Activated T-cell treated with anti-CD3 and anti-CD28 coated beads, Interleukin-2, amount 50 U/mL, for 24 hours (primary cell): ENCODE measurements around the gene CDK17.
A peak's percentile ranks its signal among the peaks of the same experiment; 100 is the strongest.
"Not testable (repeated sequence)": the region's sequence is repeated elsewhere in the genome, so short reads cannot be mapped to it uniquely, and the experiment has no call there.

Source experiments
- DNase-seq: peaks from one replicate; pipeline ENCODE4 v3.0.0-alpha.2; 2020
- H3K27ac Mint-ChIP-seq: 2 replicates; pipeline ENCODE4 v1.8.0; 2020; ENCODE audit warnings: mild to moderate bottlenecking, mixed read lengths
- H3K27me3 Mint-ChIP-seq: 2 replicates; pipeline ENCODE4 v1.8.0; 2020; ENCODE audit warnings: mixed read lengths
- H3K36me3 Mint-ChIP-seq: 2 replicates; pipeline ENCODE4 v1.8.0; 2020; ENCODE audit warnings: low read depth, mixed read lengths
- H3K4me1 Mint-ChIP-seq: 2 replicates; pipeline ENCODE4 v1.8.0; 2020; ENCODE audit warnings: low read depth, mixed read lengths
- H3K4me3 Mint-ChIP-seq: 2 replicates; pipeline ENCODE4 v1.8.0; 2020; ENCODE audit warnings: mild to moderate bottlenecking, moderate library complexity, mixed read lengths
- H3K9me3 Mint-ChIP-seq: 2 replicates; pipeline ENCODE4 v1.8.0; 2020; ENCODE audit warnings: mixed read lengths

The CDK17 gene

DNA sequence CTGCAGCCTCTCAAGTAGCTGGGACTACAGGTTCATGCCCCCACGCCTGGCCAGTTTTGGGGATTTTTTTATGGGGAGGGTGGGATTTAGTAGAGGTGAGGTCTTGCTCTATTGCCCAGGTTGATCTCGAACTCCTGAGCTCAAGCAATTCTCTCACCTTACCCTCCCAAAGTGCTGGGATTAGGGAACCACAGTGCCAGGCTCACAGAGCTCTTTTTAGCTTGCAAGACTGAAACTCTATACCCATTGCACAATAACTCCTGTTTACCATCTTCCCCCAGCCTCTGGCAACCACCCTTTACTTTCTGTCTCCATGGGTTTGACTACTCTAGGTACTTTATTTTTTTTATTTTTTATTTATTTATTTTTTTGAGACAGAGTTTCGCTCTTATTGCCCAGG is 25.7 kb upstream of the CDK17 start:
- Mint-ChIP-seq H3K27me3 (no peaks in the 10 kb centered on the region), H3K27ac (peak overlapping the region; percentile 77), H3K4me3 (peak overlapping the region; percentile 24), H3K36me3 (no peaks in the 10 kb centered on the region), H3K9me3 (no peaks in the 10 kb centered on the region), H3K4me1 (peaks cover 63% of the 10 kb centered on the region)
- no peak for DNase-seq

DNA sequence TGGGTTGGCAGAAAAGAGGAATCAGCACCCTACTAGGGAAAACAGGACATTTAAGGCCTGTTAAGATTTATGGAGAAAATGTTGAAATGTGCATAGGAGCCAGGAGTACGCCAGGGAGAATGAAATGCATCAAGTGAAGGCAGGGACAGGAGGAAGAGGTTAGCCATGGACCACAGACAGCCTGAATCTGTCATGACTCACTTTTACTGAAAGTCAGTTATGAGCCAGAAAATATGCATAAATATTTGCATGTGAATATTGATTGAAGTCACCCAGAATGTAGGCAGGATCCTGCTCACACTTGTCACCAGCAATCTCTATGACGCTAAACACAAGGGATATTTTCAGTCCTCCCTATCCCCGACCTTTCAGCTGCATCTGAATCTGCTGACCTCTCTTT is 25.1 kb upstream of the CDK17 start:
- H3K27me3 Mint-ChIP-seq: no peaks in the 10 kb centered on the region
- no peaks in the 10 kb centered on the region for H3K36me3 Mint-ChIP-seq
- peaks cover 69% of the 10 kb centered on the region for H3K4me1 Mint-ChIP-seq

DNA sequence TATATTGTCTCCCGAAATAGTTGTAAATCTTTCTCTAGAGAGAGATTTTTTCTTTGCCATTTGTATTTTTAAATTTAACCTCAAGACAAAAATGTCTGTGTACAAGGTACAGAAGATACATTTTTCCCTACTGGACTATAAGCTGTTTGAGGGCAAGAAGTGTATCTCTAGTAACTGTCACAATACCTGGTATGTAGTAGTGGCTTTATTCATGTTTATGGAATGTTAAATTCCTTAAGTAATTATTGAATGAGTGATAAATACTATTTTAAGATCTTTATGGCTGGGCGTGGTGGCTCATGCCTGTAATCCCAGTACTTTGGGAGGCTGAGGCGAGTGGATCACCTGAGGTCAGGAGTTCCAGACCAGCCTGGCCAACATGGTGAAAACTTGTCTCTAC is 24.4 kb upstream of the CDK17 start:
- no peaks in the 10 kb centered on the region for H3K9me3 Mint-ChIP-seq

More for the DNA sequence above, 25.1 kb upstream of the CDK17 start:
- no peak for DNase-seq
- peak overlapping the region; percentile 77 for H3K27ac Mint-ChIP-seq
- no peaks in the 10 kb centered on the region for H3K9me3 Mint-ChIP-seq
- peak overlapping the region; percentile 24 for H3K4me3 Mint-ChIP-seq

DNA sequence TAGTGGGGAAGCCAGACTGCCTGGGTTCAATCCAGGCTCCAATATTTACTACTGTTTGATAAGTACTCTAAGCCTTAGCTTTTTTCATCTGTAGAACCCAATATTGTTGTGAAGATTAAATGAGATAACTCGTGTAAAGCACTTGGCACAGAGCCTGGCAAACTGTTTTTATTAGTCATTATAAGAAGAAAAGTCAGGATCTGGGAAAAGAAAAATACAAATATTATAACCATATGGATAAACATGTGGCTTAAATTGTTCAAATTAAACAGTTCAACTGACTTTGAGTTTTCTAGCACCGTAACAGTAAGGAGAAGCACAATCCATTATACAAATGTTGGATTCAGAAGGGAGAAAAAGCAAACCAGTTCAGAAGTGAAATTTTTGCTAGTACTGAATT is 22.0 kb upstream of the CDK17 start:
- peaks cover 55% of the 10 kb centered on the region for H3K4me1 Mint-ChIP-seq
- H3K9me3 Mint-ChIP-seq: no peaks in the 10 kb centered on the region
- no peaks in the 10 kb centered on the region for H3K27me3 Mint-ChIP-seq
- H3K27ac Mint-ChIP-seq: no peak overlapping the region
- no peak for DNase-seq
- H3K4me3 Mint-ChIP-seq: no peak overlapping the region
- H3K36me3 Mint-ChIP-seq: no peaks in the 10 kb centered on the region

More for the DNA sequence above, 24.4 kb upstream of the CDK17 start:
- Mint-ChIP-seq H3K4me1 (peaks cover 69% of the 10 kb centered on the region), H3K36me3 (no peaks in the 10 kb centered on the region), H3K4me3 (no peak overlapping the region), H3K27ac (no peak overlapping the region), H3K27me3 (no peaks in the 10 kb centered on the region)
- DNase-seq: no peak

- DNase-seq: no peak
- Mint-ChIP-seq H3K27ac (peak overlapping the region; percentile 76), H3K9me3 (no peaks in the 10 kb centered on the region), H3K36me3 (no peaks in the 10 kb centered on the region), H3K4me3 (peak overlapping the region; percentile 73), H3K4me1 (peaks cover 52% of the 10 kb centered on the region), H3K27me3 (no peaks in the 10 kb centered on the region)
These were observed 20.8 kb upstream of the CDK17 start for GRCh38 chr12:96421014-96421413.

- H3K4me3 Mint-ChIP-seq: peak overlapping the region; percentile 73
- no peak for DNase-seq
- H3K36me3 Mint-ChIP-seq: no peaks in the 10 kb centered on the region
- H3K4me1 Mint-ChIP-seq: peaks cover 48% of the 10 kb centered on the region
- no peaks in the 10 kb centered on the region for H3K27me3 Mint-ChIP-seq
- H3K9me3 Mint-ChIP-seq: no peaks in the 10 kb centered on the region
- H3K27ac Mint-ChIP-seq: no peak overlapping the region
These were observed 20.1 kb upstream of the CDK17 start for GRCh38 chr12:96420277-96420835.

- DNase-seq: no peak
- Mint-ChIP-seq H3K36me3 (no peaks in the 10 kb centered on the region), H3K27ac (no peak overlapping the region), H3K4me3 (no peak overlapping the region), H3K4me1 (peaks cover 42% of the 10 kb centered on the region), H3K9me3 (no peaks in the 10 kb centered on the region), H3K27me3 (no peaks in the 10 kb centered on the region)
These were observed 19.5 kb upstream of the CDK17 start for GRCh38 chr12:96419576-96420276.

DNA sequence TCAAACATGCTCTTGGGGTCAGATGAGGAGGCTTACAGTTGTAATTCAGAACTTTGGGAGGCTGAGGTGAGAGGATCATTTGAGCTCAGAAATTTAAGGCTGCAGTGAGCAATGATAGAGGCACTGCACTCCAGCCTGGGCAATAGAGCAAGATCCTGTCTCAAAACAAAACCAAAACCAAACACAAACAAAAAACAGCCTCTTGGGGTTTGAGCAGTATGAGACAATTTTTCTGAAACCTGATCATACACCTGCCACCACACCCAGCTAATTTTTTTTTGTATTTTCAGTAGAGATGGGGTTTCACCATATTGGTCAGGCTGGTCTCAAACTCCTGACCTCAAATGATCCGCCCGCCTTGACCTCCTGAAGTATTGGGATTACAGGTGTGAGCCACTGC is 17.4 kb upstream of the CDK17 start:
- not testable (repeated sequence) for H3K4me3 Mint-ChIP-seq, DNase-seq, H3K27me3 Mint-ChIP-seq, H3K36me3 Mint-ChIP-seq, H3K9me3 Mint-ChIP-seq, H3K27ac Mint-ChIP-seq
- peaks cover 35% of the 10 kb centered on the region for H3K4me1 Mint-ChIP-seq

GRCh38 chr12:96416033-96416799 is 16.0 kb upstream of the CDK17 start:
- peaks cover 30% of the 10 kb centered on the region for H3K4me1 Mint-ChIP-seq
- H3K9me3 Mint-ChIP-seq: no peaks in the 10 kb centered on the region
- no peak overlapping the region for H3K27ac Mint-ChIP-seq
- no peak for DNase-seq
- no peak overlapping the region for H3K4me3 Mint-ChIP-seq
- no peaks in the 10 kb centered on the region for H3K27me3 Mint-ChIP-seq
- no peaks in the 10 kb centered on the region for H3K36me3 Mint-ChIP-seq

DNA sequence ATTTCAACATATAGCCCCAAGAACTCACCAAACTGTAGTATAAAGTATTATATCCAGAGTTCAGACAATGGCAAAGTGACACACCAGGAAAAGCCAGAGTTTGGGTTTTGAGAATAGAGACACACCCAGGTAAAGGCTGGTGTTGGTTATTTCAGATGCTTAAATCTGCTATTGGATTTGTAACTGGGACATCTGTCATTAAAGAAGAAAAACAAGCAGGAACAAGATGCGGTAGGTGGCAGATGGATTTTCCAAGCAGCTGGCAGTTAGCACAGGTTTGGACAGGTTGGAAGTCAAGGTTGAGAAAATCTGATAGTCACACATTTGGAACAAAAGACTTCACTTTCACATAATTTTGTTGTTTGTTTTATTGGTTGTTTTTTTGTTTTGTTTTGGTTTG is 14.4 kb upstream of the CDK17 start:
- no peak for DNase-seq
- Mint-ChIP-seq H3K4me3 (no peak overlapping the region), H3K27me3 (no peaks in the 10 kb centered on the region), H3K4me1 (peaks cover 17% of the 10 kb centered on the region), H3K9me3 (no peaks in the 10 kb centered on the region), H3K27ac (no peak overlapping the region), H3K36me3 (no peaks in the 10 kb centered on the region)

- Mint-ChIP-seq H3K4me1 (peaks cover 10% of the 10 kb centered on the region), H3K27ac (no peak overlapping the region), H3K27me3 (no peaks in the 10 kb centered on the region), H3K4me3 (no peak overlapping the region), H3K36me3 (no peaks in the 10 kb centered on the region), H3K9me3 (no peaks in the 10 kb centered on the region)
- DNase-seq: no peak
These were observed 12.2 kb upstream of the CDK17 start for GRCh38 chr12:96412431-96412830.

DNA sequence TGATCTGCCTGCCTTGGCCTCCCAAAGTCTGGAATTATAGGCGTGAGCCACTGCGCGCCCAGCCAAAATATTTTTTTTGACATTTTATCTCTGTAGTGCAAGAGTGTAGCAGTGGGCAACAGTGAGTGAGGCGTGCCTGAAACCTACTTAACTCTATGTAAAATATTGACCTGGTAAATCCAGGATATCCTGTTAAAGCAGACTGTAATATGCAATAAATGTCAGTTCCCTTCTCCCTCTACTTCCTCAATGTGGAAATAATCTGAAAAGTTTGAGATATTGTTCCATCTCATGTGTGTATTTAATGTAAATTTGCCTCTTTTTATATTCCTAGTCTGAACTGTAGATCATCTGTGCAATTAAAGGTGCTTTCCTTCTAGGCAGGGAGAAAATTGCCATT is 9.5 kb upstream of the CDK17 start:
- Mint-ChIP-seq H3K27ac (no peak overlapping the region), H3K4me1 (no peaks in the 10 kb centered on the region), H3K36me3 (no peaks in the 10 kb centered on the region), H3K9me3 (no peaks in the 10 kb centered on the region), H3K4me3 (no peak overlapping the region), H3K27me3 (no peaks in the 10 kb centered on the region)
- no peak for DNase-seq

GRCh38 chr12:96408993-96409392 is 8.8 kb upstream of the CDK17 start:
- no peaks in the 10 kb centered on the region for H3K4me1 Mint-ChIP-seq

GRCh38 chr12:96407429-96408097 is 7.3 kb upstream of the CDK17 start:
- H3K27me3 Mint-ChIP-seq, H3K4me1 Mint-ChIP-seq, H3K9me3 Mint-ChIP-seq, DNase-seq, H3K27ac Mint-ChIP-seq, H3K36me3 Mint-ChIP-seq, H3K4me3 Mint-ChIP-seq: not testable (repeated sequence)

More at GRCh38 chr12:96408993-96409392, 8.8 kb upstream of the CDK17 start:
- Mint-ChIP-seq H3K27me3 (no peaks in the 10 kb centered on the region), H3K4me3 (no peak overlapping the region), H3K9me3 (no peaks in the 10 kb centered on the region), H3K36me3 (no peaks in the 10 kb centered on the region), H3K27ac (no peak overlapping the region)
- no peak for DNase-seq

GRCh38 chr12:96404696-96405095 is 4.5 kb upstream of the CDK17 start:
- Mint-ChIP-seq H3K9me3 (no peaks in the 10 kb centered on the region), H3K4me3 (no peak overlapping the region), H3K4me1 (peaks cover 18% of the 10 kb centered on the region), H3K27ac (no peak overlapping the region), H3K27me3 (no peaks in the 10 kb centered on the region), H3K36me3 (peaks cover 7% of the 10 kb centered on the region)
- no peak for DNase-seq
